Neutrophil (primary cell): ENCODE results near the gene PTGIS.

Source experiments
- H3K27ac ChIP-seq: fragments of 200-600 bp; sonication (generic); 2 replicates; pipeline ENCODE4 v1.5.1; 2016; ENCODE audit warnings: mild to moderate bottlenecking, moderate library complexity
- H3K27me3 ChIP-seq: fragments of 200-600 bp; sonication (generic); 2 replicates; pipeline ENCODE4 v1.6.0; 2016; ENCODE audit warnings: mild to moderate bottlenecking
- H3K36me3 ChIP-seq: fragments of 200-600 bp; sonication (generic); 2 replicates; pipeline ENCODE4 v1.5.1; 2017
- H3K4me1 ChIP-seq, 2 experiments: fragments of 200-600 bp in 1 of 2; sonication (generic) in 1 of 2; 1 replicate in 1 of 2; 2 replicates in 1 of 2; pipeline versions ENCODE4 v1.5.1 to v1.6.1; 2013 to 2016; ENCODE audit warnings: low read depth in 1 of 2, low read length in 1 of 2, mild to moderate bottlenecking in 1 of 2, moderate library complexity in 1 of 2; ENCODE audit not compliant: control insufficient read depth in 1 of 2, insufficient read depth in 1 of 2
- H3K4me3 ChIP-seq, 2 experiments: fragments of 200-600 bp in 1 of 2; sonication (generic) in 1 of 2; 1 replicate in 1 of 2; 2 replicates in 1 of 2; pipeline ENCODE4 v1.5.1; 2013 to 2016; ENCODE audit warnings: low read depth in 1 of 2, low read length in 1 of 2, mild to moderate bottlenecking in 1 of 2, moderate library complexity in 1 of 2
- H3K9me3 ChIP-seq: fragments of 200-600 bp; sonication (generic); 2 replicates; pipeline ENCODE4 v1.5.1; 2016
- CTCF ChIP-seq: fragments of 200-600 bp; sonication (generic); IDR thresholded peaks from 2 replicates; pipeline ENCODE4 v1.5.1; 2016; ENCODE audit warnings: antibody characterized with exemption

Gene PTGIS

GRCh38 chr20:49575551-49576060, 7.7 kb upstream of the PTGIS start:
- Histone ChIP-seq H3K27ac (no peak overlapping the region), H3K4me3 (no peak overlapping the region), H3K4me1 (no peaks in the 10 kb centered on the region), H3K36me3 (no peaks in the 10 kb centered on the region), H3K27me3 (peaks cover 49% of the 10 kb centered on the region), H3K9me3 (no peaks in the 10 kb centered on the region)
- TF ChIP-seq CTCF: no peak

GRCh38 chr20:49573900-49574416, 6.0 kb upstream of the PTGIS start:
- Histone ChIP-seq H3K4me3 (no peak overlapping the region), H3K36me3 (no peaks in the 10 kb centered on the region), H3K27me3 (peaks cover 50% of the 10 kb centered on the region), H3K9me3 (no peaks in the 10 kb centered on the region), H3K4me1 (no peaks in the 10 kb centered on the region), H3K27ac (no peak overlapping the region)
- TF ChIP-seq CTCF: no peak

GRCh38 chr20:49572857-49573256, 4.9 kb upstream of the PTGIS start:
- Histone ChIP-seq H3K36me3 (no peaks in the 10 kb centered on the region), H3K4me3 (no peak overlapping the region), H3K9me3 (no peaks in the 10 kb centered on the region), H3K27ac (no peak overlapping the region), H3K27me3 (peaks cover 61% of the 10 kb centered on the region), H3K4me1 (no peaks in the 10 kb centered on the region)
- TF ChIP-seq CTCF: no peak

GRCh38 chr20:49571553-49571835, 3.6 kb upstream of the PTGIS start:
- Histone ChIP-seq H3K36me3 (no peaks in the 10 kb centered on the region), H3K27ac (no peak overlapping the region), H3K4me3 (no peak overlapping the region), H3K9me3 (no peaks in the 10 kb centered on the region), H3K4me1 (no peaks in the 10 kb centered on the region), H3K27me3 (peaks cover 75% of the 10 kb centered on the region)
- TF ChIP-seq CTCF: no peak

GRCh38 chr20:49570828-49571552, 3.1 kb upstream of the PTGIS start:
- Histone ChIP-seq H3K27me3 (peaks cover 80% of the 10 kb centered on the region), H3K27ac (no peak overlapping the region), H3K9me3 (no peaks in the 10 kb centered on the region), H3K4me1 (no peaks in the 10 kb centered on the region), H3K36me3 (no peaks in the 10 kb centered on the region), H3K4me3 (no peak overlapping the region)
- TF ChIP-seq CTCF: no peak
